GM12878 (cell line): Measurements from ENCODE around the gene TMC8. TPM values are rescaled to one million over a fixed set of nuclear protein-coding genes. Genes with fewer than 3 reads are reported as not detected.

ENCODE experiments used
- ATAC-seq: fragments of 200-7000 bp; cut with Tn5 transposase; 3 replicates; pipeline ENCODE4 v1.9.1; 2020; ENCODE audit warnings: mild to moderate bottlenecking, moderate library complexity
- BruUV-seq: library from RNA; stranded (reverse); fragments of 400-500 nt; replicated peaks from 2 replicates; lab custom pipeline; 2021; lab: Mats Ljungman, UMichigan
- CTCF ChIA-PET: fragments of 300-600 bp; sonication (Branson Sonifier 250); formaldehyde crosslinking; extraction: SDS; loops from one replicate; lab custom pipeline; 2021; ENCODE audit warnings: inconsistent platforms; lab: Yijun Ruan, JAX
- POLR2A ChIA-PET: fragments of 350-600 bp; formaldehyde crosslinking; extraction: SDS; loops from one replicate; lab custom pipeline; 2021; ENCODE audit warnings: inconsistent platforms; lab: Charles Lee
- RAD21 ChIA-PET: fragments of 300-600 bp; sonication (Branson Sonifier 250); formaldehyde crosslinking; loops from one replicate; lab custom pipeline; 2023; ENCODE audit warnings: antibody characterized with exemption; ENCODE audit not compliant: unreplicated experiment; lab: Charles Lee
- SMC1A ChIA-PET: fragments of 300-600 bp; sonication (Branson Sonifier 250); formaldehyde crosslinking; loops from one replicate; lab custom pipeline; 2023; ENCODE audit not compliant: unreplicated experiment, uncharacterized antibody; lab: Charles Lee
- DNase-seq: peaks from one replicate; pipeline ENCODE4 v3.0.0-alpha.2; 2011; ENCODE audit warnings: low read depth, low spot score
- FAIRE-seq: peaks from 3 replicates; lab custom pipeline; 2011; peaks lifted over from hg19 to GRCh38; lab: Jason Lieb, UNC
- H2AFZ ChIP-seq: 2 replicates; pipeline ENCODE4 v1.6.0; 2011; ENCODE audit warnings: low read depth, low read length, control low read depth; ENCODE audit not compliant: control insufficient read depth
- H3K27ac ChIP-seq: 2 replicates; pipeline ENCODE4 v1.5.1; 2011; ENCODE audit warnings: control low read depth; ENCODE audit not compliant: control insufficient read depth, insufficient read depth
- H3K27me3 ChIP-seq, 2 experiments: replicated peaks in 1 of 2; 2 replicates each; pipeline versions ENCODE4 v1.6.0 to v1.6.1; 2011; ENCODE audit warnings: low read length in 1 of 2; ENCODE audit not compliant: control insufficient read depth in 2 of 2, insufficient read depth in 2 of 2
- H3K36me3 ChIP-seq, 2 experiments: 2 replicates each; pipeline ENCODE4 v1.5.1; 2011; ENCODE audit warnings: low read length in 1 of 2; ENCODE audit not compliant: control insufficient read depth in 2 of 2, insufficient read depth in 2 of 2
- H3K4me1 ChIP-seq: 2 replicates; pipeline ENCODE4 v1.6.1; 2011; ENCODE audit warnings: mild to moderate bottlenecking, low read length, moderate library complexity, mixed read lengths; ENCODE audit not compliant: control insufficient read depth, insufficient read depth
- H3K4me2 ChIP-seq: 2 replicates; pipeline ENCODE4 v1.6.0; 2011; ENCODE audit warnings: control low read depth; ENCODE audit not compliant: control insufficient read depth, insufficient read depth
- H3K4me3 ChIP-seq: fragments of 200-600 bp; sonication (generic); 2 replicates; pipeline ENCODE4 v1.5.1; 2016
- H3K79me2 ChIP-seq: 2 replicates; pipeline ENCODE4 v1.6.0; 2011; ENCODE audit warnings: low read length; ENCODE audit not compliant: control insufficient read depth, insufficient read depth
- H3K9ac ChIP-seq: 2 replicates; pipeline ENCODE4 v1.8.0; 2011; ENCODE audit warnings: low read length, control low read depth, mixed read lengths; ENCODE audit not compliant: control insufficient read depth, insufficient read depth
- H3K9me3 ChIP-seq: replicated peaks from 3 replicates; pipeline ENCODE4 v1.5.1; 2011; ENCODE audit warnings: mild to moderate bottlenecking, low read length; ENCODE audit not compliant: control insufficient read depth, insufficient read depth
- H4K20me1 ChIP-seq: 2 replicates; pipeline ENCODE4 v1.6.0; 2011; ENCODE audit not compliant: control insufficient read depth, insufficient read depth
- BACH1 ChIP-seq: fragments of 450-650 bp; IDR thresholded peaks from 2 replicates; pipeline ENCODE4 v1.6.1; 2017; ENCODE audit warnings: mild to moderate bottlenecking, borderline replicate concordance
- BCL11A ChIP-seq: IDR thresholded peaks from 2 replicates; pipeline ENCODE4 v1.6.1; 2011; ENCODE audit warnings: low read depth, low read length
- GATAD2B ChIP-seq: fragments of 450-650 bp; conservative IDR thresholded peaks from 2 replicates; pipeline ENCODE4 v1.6.1; 2017; ENCODE audit warnings: low read depth, mild to moderate bottlenecking, moderate library complexity
- HDAC2 ChIP-seq: fragments of 200-600 bp; sonication (generic); IDR thresholded peaks from 2 replicates; pipeline ENCODE4 v1.6.1; 2017
- HDAC6 ChIP-seq: fragments of 200-600 bp; sonication (generic); IDR thresholded peaks from one replicate; pipeline ENCODE4 v1.8.0; 2017; ENCODE audit warnings: antibody characterized with exemption; ENCODE audit not compliant: unreplicated experiment
- LARP7 ChIP-seq: fragments of 450-650 bp; IDR thresholded peaks from 2 replicates; pipeline ENCODE4 v1.6.1; 2017; ENCODE audit warnings: mild to moderate bottlenecking
- NFIC ChIP-seq: IDR thresholded peaks from 2 replicates; pipeline ENCODE4 v1.6.1; 2012; ENCODE audit warnings: low read depth, mild to moderate bottlenecking, inconsistent platforms, low read length, moderate library complexity
- PAX5 ChIP-seq: IDR thresholded peaks from 2 replicates; pipeline ENCODE4 v1.6.1; 2011; ENCODE audit warnings: low read depth, low read length, borderline replicate concordance
- SIN3A ChIP-seq: IDR thresholded peaks from 2 replicates; pipeline ENCODE4 v1.6.1; 2012; ENCODE audit warnings: low read depth, low read length, improper control_type of control experiment
- WRNIP1 ChIP-seq: IDR thresholded peaks from 2 replicates; pipeline ENCODE4 v1.6.1; 2011; ENCODE audit warnings: low read depth, low read length, improper control_type of control experiment, borderline replicate concordance
- YBX1 ChIP-seq: fragments of 450-650 bp; IDR thresholded peaks from 2 replicates; pipeline ENCODE4 v1.6.1; 2016; ENCODE audit warnings: antibody characterized with exemption
- WGBS: methylation state at CpG from one replicate; pipeline ENCODE4 v1.1.6; 2016; ENCODE audit warnings: low lambda C conversion rate; ENCODE audit not compliant: insufficient replicate concordance, insufficient coverage; ENCODE audit errors: missing lambda C conversion rate; 5-methylcytosine and 5-hydroxymethylcytosine counted together
- in situ Hi-C: fragments of 300-500 bp; cut with MboI; formaldehyde crosslinking; loops from 9 replicates; pipeline ENCODE4 v1.14.3; 2018; ENCODE audit warnings: mixed read lengths
- intact Hi-C: fragments of 100-400 bp; cut with micrococcal nuclease; formaldehyde crosslinking; loops from one replicate; pipeline ENCODE4 v1.14.2; 2022; ENCODE audit not compliant: unreplicated experiment
- polyA plus RNA-seq, 11 experiments: library from polyadenylated mRNA; depleted of rRNA in 4 of 11; unstranded in 6 of 11; stranded (reverse) in 5 of 11; fragments of >200 nt; fragmentation: Nextera tagmentation in 4 of 11; fragmentation: Illumina TruSeq in 1 of 11; extraction: Ambion mirVana in 4 of 11; extraction: Trizol in 1 of 11; gene quantifications; 1 replicate in 1 of 11; 2 replicates in 10 of 11; pipeline versions ENCODE4 v1.2.1 to v1.2.3, GENCODE V29; 2011 to 2016; ENCODE audit warnings: inconsistent platforms in 2 of 11, missing spikeins in 2 of 11, low read depth in 1 of 11
- total RNA-seq, 4 experiments: library from RNA; depleted of rRNA in 3 of 4; stranded (reverse); fragments of >200 nt in 3 of 4; fragmentation: Illumina TruSeq in 1 of 4; extraction: Trizol in 1 of 4; gene quantifications; 2 replicates each; pipeline versions ENCODE4 v1.2.1 to v1.2.3, GENCODE V29; 2013 to 2021
- TF ChIP-seq, protein P1 (sequence below): fragments of 450-650 bp; IDR thresholded peaks from 2 replicates; pipeline ENCODE4 v1.6.1; 2016; ENCODE audit warnings: mild to moderate bottlenecking
- TF ChIP-seq, protein P2 (sequence below): fragments of 450-650 bp; IDR thresholded peaks from 2 replicates; pipeline ENCODE4 v1.6.1; 2017; ENCODE audit warnings: antibody characterized with exemption, mild to moderate bottlenecking, moderate library complexity
- TF ChIP-seq, protein P3 (sequence below): fragments of 450-650 bp; IDR thresholded peaks from 2 replicates; pipeline ENCODE4 v1.6.1; 2017; ENCODE audit warnings: borderline replicate concordance

Gene TMC8
- total and polyA plus RNA-seq, 10 of the 15 experiments (the other 5 are each of a cell fraction or from before 2014, with no cell fraction given) = 2.7 to 128 (median 40.0) TPM

DNA sequence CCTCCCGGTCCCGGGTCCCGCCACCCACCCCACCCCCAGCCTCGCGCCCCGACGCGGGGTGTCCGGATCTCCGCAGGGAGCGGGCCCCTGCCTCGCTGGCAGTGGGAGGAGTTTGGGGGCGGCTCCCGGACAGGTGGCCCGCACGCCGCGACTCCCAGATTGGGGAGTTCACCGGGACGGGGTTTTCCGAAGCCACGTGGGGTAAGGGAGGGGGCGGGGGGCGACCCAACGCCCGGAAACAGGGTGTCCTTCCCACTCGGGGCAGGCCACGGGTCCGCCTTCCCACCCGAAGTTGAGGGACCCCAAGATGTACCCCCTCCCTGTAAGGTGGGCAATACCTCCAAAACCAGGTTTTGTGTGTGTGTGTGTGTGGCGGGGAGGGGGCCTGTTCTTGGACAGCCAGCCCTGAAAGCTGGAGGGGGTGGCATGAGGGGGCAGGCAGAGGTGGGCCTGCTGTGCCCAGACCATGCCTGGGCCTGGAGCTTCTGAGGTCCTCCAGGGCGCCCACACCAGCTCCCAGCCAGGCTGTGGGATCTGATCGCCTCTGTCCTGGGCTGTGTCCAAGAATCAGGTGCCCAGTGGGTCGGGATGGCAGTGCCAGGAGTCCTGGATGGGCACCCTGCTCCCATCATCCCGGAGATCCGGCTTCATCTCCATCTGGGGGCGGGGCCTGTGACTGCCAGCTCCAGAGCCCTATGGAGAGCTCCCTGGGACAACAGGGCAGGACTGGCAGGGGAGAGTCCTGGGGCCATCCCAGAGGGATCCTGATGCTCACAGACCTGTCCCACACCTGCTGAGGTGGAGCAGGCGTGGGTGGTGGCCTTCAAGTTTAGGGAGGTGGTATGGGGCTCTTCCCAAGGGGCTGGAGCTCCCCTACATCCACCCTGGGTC lies 38.6 kb downstream of the TMC8 start:
- Histone ChIP-seq H3K4me3 (peak overlapping the region; percentile 70), H2AFZ (no peak overlapping the region), H3K36me3 (peaks cover 0 to 19% of the 10 kb centered on the region in 2 experiments; a peak in 3 of 4 replicates), H3K79me2 (peaks cover 54% of the 10 kb centered on the region), H3K9me3 (no peaks in the 10 kb centered on the region), H4K20me1 (no peaks in the 10 kb centered on the region; the same call in 1 of the 2 replicates), H3K4me2 (peak overlapping the region; percentile 96), H3K27ac (peak overlapping the region; percentile 94), H3K27me3 (no peaks in the 10 kb centered on the region), H3K9ac (peak overlapping the region; percentile 97), H3K4me1 (peaks cover 38% of the 10 kb centered on the region)
- POLR2A ChIA-PET = interaction anchor here (0.6 to 8.7 kb wide), 9 partner anchors 9 to 55 kb away, joined by 4 to 85 read pairs (median 6); partner anchors contain the start of genes TMC6 and TMC8
- in situ Hi-C loops = loop anchor here (25.0 kb wide), 1 partner anchor 1907 kb away; the partner anchor contains the start of gene UBALD2
- intact Hi-C loops = loop anchor here (2.0 kb wide), 1 partner anchor 14 kb away; no protein-coding TSS in a partner anchor
- CTCF ChIA-PET = interaction anchor here (0.6 to 1.9 kb wide), 7 partner anchors 11 to 37 kb away, joined by 3 to 11 read pairs (median 4); no protein-coding TSS in a partner anchor
- RAD21 ChIA-PET = interaction anchor here (0.8 to 2.2 kb wide), 9 partner anchors 11 to 82 kb away, joined by 3 to 8 read pairs (median 4); partner anchors contain the start of gene TMC8
- no peak for FAIRE-seq
- WGBS = 0% methylated on average over 20 of the region's 38 CpGs
- BruUV-seq = no TSS peak
- DNase-seq = no peak
- peak; percentile 42 for ATAC-seq
- SMC1A ChIA-PET = interaction anchor here (1.1 to 1.9 kb wide), 8 partner anchors 14 to 41 kb away, joined by 3 to 11 read pairs (median 5); no protein-coding TSS in a partner anchor
- peak; percentile 71; the same call in 1 of the 2 replicates for TF ChIP-seq LARP7
- no peak for TF ChIP-seq GATAD2B
- TF ChIP-seq, protein P1, sequence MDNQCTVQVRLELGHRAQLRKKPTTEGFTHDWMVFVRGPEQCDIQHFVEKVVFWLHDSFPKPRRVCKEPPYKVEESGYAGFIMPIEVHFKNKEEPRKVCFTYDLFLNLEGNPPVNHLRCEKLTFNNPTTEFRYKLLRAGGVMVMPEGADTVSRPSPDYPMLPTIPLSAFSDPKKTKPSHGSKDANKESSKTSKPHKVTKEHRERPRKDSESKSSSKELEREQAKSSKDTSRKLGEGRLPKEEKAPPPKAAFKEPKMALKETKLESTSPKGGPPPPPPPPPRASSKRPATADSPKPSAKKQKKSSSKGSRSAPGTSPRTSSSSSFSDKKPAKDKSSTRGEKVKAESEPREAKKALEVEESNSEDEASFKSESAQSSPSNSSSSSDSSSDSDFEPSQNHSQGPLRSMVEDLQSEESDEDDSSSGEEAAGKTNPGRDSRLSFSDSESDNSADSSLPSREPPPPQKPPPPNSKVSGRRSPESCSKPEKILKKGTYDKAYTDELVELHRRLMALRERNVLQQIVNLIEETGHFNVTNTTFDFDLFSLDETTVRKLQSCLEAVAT = 0 out of 2 replicates have a peak, but pooled peaks have one; percentile 55
- TF ChIP-seq WRNIP1 = no peak
- no peak for TF ChIP-seq NFIC
- no peak for TF ChIP-seq HDAC6
- TF ChIP-seq, protein P2, sequence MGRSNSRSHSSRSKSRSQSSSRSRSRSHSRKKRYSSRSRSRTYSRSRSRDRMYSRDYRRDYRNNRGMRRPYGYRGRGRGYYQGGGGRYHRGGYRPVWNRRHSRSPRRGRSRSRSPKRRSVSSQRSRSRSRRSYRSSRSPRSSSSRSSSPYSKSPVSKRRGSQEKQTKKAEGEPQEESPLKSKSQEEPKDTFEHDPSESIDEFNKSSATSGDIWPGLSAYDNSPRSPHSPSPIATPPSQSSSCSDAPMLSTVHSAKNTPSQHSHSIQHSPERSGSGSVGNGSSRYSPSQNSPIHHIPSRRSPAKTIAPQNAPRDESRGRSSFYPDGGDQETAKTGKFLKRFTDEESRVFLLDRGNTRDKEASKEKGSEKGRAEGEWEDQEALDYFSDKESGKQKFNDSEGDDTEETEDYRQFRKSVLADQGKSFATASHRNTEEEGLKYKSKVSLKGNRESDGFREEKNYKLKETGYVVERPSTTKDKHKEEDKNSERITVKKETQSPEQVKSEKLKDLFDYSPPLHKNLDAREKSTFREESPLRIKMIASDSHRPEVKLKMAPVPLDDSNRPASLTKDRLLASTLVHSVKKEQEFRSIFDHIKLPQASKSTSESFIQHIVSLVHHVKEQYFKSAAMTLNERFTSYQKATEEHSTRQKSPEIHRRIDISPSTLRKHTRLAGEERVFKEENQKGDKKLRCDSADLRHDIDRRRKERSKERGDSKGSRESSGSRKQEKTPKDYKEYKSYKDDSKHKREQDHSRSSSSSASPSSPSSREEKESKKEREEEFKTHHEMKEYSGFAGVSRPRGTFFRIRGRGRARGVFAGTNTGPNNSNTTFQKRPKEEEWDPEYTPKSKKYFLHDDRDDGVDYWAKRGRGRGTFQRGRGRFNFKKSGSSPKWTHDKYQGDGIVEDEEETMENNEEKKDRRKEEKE = no peak
- TF ChIP-seq SIN3A = no peak
- TF ChIP-seq HDAC2 = no peak
- TF ChIP-seq, protein P3, sequence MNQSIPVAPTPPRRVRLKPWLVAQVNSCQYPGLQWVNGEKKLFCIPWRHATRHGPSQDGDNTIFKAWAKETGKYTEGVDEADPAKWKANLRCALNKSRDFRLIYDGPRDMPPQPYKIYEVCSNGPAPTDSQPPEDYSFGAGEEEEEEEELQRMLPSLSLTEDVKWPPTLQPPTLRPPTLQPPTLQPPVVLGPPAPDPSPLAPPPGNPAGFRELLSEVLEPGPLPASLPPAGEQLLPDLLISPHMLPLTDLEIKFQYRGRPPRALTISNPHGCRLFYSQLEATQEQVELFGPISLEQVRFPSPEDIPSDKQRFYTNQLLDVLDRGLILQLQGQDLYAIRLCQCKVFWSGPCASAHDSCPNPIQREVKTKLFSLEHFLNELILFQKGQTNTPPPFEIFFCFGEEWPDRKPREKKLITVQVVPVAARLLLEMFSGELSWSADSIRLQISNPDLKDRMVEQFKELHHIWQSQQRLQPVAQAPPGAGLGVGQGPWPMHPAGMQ = no peak
- no peak for TF ChIP-seq BCL11A
- TF ChIP-seq YBX1 = no peak
- TF ChIP-seq PAX5 = no peak; the same call in 1 of the 2 replicates
- no peak for TF ChIP-seq BACH1
